ENCODE data around the gene POMGNT1. TPM values are rescaled to one million over a fixed set of nuclear protein-coding genes. Genes with fewer than 3 reads are reported as not detected.
A peak's percentile ranks its signal among the peaks of the same experiment; 100 is the strongest.

POMGNT1 gene
- total RNA-seq, 1 experiment from 2014 or later: 34.9 TPM

GRCh38 chr1:46173361-46173856 is 24.8 kb downstream of the POMGNT1 start:
- no TSS peak for BruUV-seq (replicated peaks)

GRCh38 chr1:46172321-46172720 is 25.9 kb downstream of the POMGNT1 start:
- Histone ChIP-seq H3K4me3 (ENCODE audit: low read depth, low read length) (no peak overlapping the region), H3K36me3 (ENCODE audit: control insufficient read depth, insufficient read depth, low read length) (no peaks in the 10 kb centered on the region), H3K9me3 (no peaks in the 10 kb centered on the region), H3K27me3 (replicated peaks; ENCODE audit: control insufficient read depth, insufficient read depth, low read length) (no peaks in the 10 kb centered on the region), H3K4me1 (peaks cover 10% of the 10 kb centered on the region; the same call in 1 of the 2 replicates)
- Mint-ChIP-seq H3K27ac (ENCODE audit: unreplicated experiment) (no peak overlapping the region), H3K4me1 (ENCODE audit: low read depth, unreplicated experiment) (peaks cover 5% of the 10 kb centered on the region), H3K36me3 (ENCODE audit: insufficient read depth, unreplicated experiment) (no peaks in the 10 kb centered on the region), H3K4me3 (ENCODE audit: unreplicated experiment) (no peak overlapping the region), H3K27me3 (ENCODE audit: insufficient read depth, unreplicated experiment) (no peaks in the 10 kb centered on the region), H3K9me3 (ENCODE audit: unreplicated experiment) (no peaks in the 10 kb centered on the region)
- POLR2A ChIA-PET: no interaction called here
- TF ChIP-seq, protein P1, sequence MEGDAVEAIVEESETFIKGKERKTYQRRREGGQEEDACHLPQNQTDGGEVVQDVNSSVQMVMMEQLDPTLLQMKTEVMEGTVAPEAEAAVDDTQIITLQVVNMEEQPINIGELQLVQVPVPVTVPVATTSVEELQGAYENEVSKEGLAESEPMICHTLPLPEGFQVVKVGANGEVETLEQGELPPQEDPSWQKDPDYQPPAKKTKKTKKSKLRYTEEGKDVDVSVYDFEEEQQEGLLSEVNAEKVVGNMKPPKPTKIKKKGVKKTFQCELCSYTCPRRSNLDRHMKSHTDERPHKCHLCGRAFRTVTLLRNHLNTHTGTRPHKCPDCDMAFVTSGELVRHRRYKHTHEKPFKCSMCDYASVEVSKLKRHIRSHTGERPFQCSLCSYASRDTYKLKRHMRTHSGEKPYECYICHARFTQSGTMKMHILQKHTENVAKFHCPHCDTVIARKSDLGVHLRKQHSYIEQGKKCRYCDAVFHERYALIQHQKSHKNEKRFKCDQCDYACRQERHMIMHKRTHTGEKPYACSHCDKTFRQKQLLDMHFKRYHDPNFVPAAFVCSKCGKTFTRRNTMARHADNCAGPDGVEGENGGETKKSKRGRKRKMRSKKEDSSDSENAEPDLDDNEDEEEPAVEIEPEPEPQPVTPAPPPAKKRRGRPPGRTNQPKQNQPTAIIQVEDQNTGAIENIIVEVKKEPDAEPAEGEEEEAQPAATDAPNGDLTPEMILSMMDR (IDR thresholded peaks at IDR 0.05; ENCODE audit: insufficient read depth in 1 of 2, low read depth in 1 of 2, low read length in 1 of 2, severe bottlenecking in 1 of 2, unreplicated experiment in 1 of 2): no peak
- CTCF ChIA-PET: no interaction called here
- BruUV-seq (replicated peaks): no TSS peak
- intact Hi-C loops (cut with micrococcal nuclease; ENCODE audit: unreplicated experiment): no loop called here
- no peak for DNase-seq

More at GRCh38 chr1:46173361-46173856, 24.8 kb downstream of the POMGNT1 start:
- no peak overlapping the region for H3K27ac Mint-ChIP-seq (ENCODE audit: unreplicated experiment)
- H3K4me1 ChIP-seq: peaks cover 10% of the 10 kb centered on the region; the same call in 1 of the 2 replicates
- no peaks in the 10 kb centered on the region for H3K27me3 Mint-ChIP-seq (ENCODE audit: insufficient read depth, unreplicated experiment)
- no peaks in the 10 kb centered on the region for H3K27me3 ChIP-seq (replicated peaks; ENCODE audit: control insufficient read depth, insufficient read depth, low read length)
- H3K4me3 Mint-ChIP-seq (ENCODE audit: unreplicated experiment): no peak overlapping the region
- no peaks in the 10 kb centered on the region for H3K36me3 Mint-ChIP-seq (ENCODE audit: insufficient read depth, unreplicated experiment)
- TF ChIP-seq, protein P1 (IDR thresholded peaks at IDR 0.05; ENCODE audit: insufficient read depth in 1 of 2, low read depth in 1 of 2, low read length in 1 of 2, severe bottlenecking in 1 of 2, unreplicated experiment in 1 of 2): no peak
- DNase-seq: no peak
- H3K9me3 Mint-ChIP-seq (ENCODE audit: unreplicated experiment): no peaks in the 10 kb centered on the region
- H3K36me3 ChIP-seq (ENCODE audit: control insufficient read depth, insufficient read depth, low read length): no peaks in the 10 kb centered on the region
- H3K9me3 ChIP-seq: no peaks in the 10 kb centered on the region
- peaks cover 5% of the 10 kb centered on the region for H3K4me1 Mint-ChIP-seq (ENCODE audit: low read depth, unreplicated experiment)
- no peak overlapping the region for H3K4me3 ChIP-seq (ENCODE audit: low read depth, low read length)
- ChIA-PET POLR2A (no interaction called here), CTCF (interaction anchor here (1.0 kb wide), 1 partner anchor 50 kb away, joined by 3 read pairs; no protein-coding TSS in a partner anchor)
- intact Hi-C loops (cut with micrococcal nuclease; ENCODE audit: unreplicated experiment): no loop called here

- no peaks in the 10 kb centered on the region for H3K36me3 Mint-ChIP-seq (ENCODE audit: insufficient read depth, unreplicated experiment)
- no peaks in the 10 kb centered on the region for H3K9me3 Mint-ChIP-seq (ENCODE audit: unreplicated experiment)
- Histone ChIP-seq H3K27me3 (replicated peaks; ENCODE audit: control insufficient read depth, insufficient read depth, low read length) (no peaks in the 10 kb centered on the region), H3K4me1 (peaks cover 10% of the 10 kb centered on the region; the same call in 1 of the 2 replicates), H3K4me3 (ENCODE audit: low read depth, low read length) (no peak overlapping the region), H3K9me3 (no peaks in the 10 kb centered on the region), H3K36me3 (ENCODE audit: control insufficient read depth, insufficient read depth, low read length) (no peaks in the 10 kb centered on the region)
- intact Hi-C loops (cut with micrococcal nuclease; ENCODE audit: unreplicated experiment): no loop called here
- H3K27me3 Mint-ChIP-seq (ENCODE audit: insufficient read depth, unreplicated experiment): no peaks in the 10 kb centered on the region
- TF ChIP-seq, protein P1 (IDR thresholded peaks at IDR 0.05; ENCODE audit: insufficient read depth in 1 of 2, low read depth in 1 of 2, low read length in 1 of 2, severe bottlenecking in 1 of 2, unreplicated experiment in 1 of 2): no peak
- no TSS peak for BruUV-seq (replicated peaks)
- H3K27ac Mint-ChIP-seq (ENCODE audit: unreplicated experiment): no peak overlapping the region
- H3K4me3 Mint-ChIP-seq (ENCODE audit: unreplicated experiment): no peak overlapping the region
- DNase-seq: peak; percentile 60 to 68
- peaks cover 5% of the 10 kb centered on the region for H3K4me1 Mint-ChIP-seq (ENCODE audit: low read depth, unreplicated experiment)
- POLR2A ChIA-PET: no interaction called here
- CTCF ChIA-PET: no interaction called here
These were observed 26.4 kb downstream of the POMGNT1 start for GRCh38 chr1:46171871-46172270.

Data from Caco-2 (cell line).